Measurements from ENCODE around the gene C10orf120. TPM values are rescaled to one million over a fixed set of nuclear protein-coding genes. Genes with fewer than 3 reads are reported as not detected.

C10orf120 gene
- total RNA-seq, 2 donors from 2014 or later, result not detected

GRCh38 chr10:122648599-122649428, 50.8 kb downstream of the C10orf120 start:
- DNase-seq (ENCODE audit: low spot score) (no peak), ATAC-seq (peak in 1 of 2 donors; percentile 7)
- Mint-ChIP-seq H3K4me1 (ENCODE audit: low read depth in 2 of 2) (no peaks in the 10 kb centered on the region), H3K36me3 (no peaks in the 10 kb centered on the region), H3K27me3 (peaks cover 12 to 30% of the 10 kb centered on the region in 2 donors), H3K4me3 (no peak overlapping the region), H3K27ac (no peak overlapping the region), H3K9me3 (no peaks in the 10 kb centered on the region)

Other genes with a start within 250 kb of the C10orf120 start
- not detected for gene ARMS2, start 245.2 kb downstream of the C10orf120 start, total RNA-seq
- gene HTRA1, start 238.3 kb downstream of the C10orf120 start, total RNA-seq, result not detected
- not detected for gene DMBT1, start 139.1 kb downstream of the C10orf120 start, total RNA-seq
- gene CUZD1, start 146.0 kb upstream of the C10orf120 start, total RNA-seq, result 1 to 10 TPM; 1.1 to 3.9 TPM
- gene FAM24B, start 179.7 kb upstream of the C10orf120 start, total RNA-seq, result 10 to 100 TPM in 1 of 2 donors, 1 to 10 TPM in 1; 3.0 to 19.7 TPM
- not detected for gene FAM24A, start 210.8 kb upstream of the C10orf120 start, total RNA-seq

Data from natural killer cell treated with Interleukin-12 subunit alpha and Interleukin-12 subunit beta and Interleukin-15 and Interleukin-18, amount 100 ng/mL, for 72 hours (primary cell).